Dermis lymphatic vessel endothelial cell (primary cell): Measurements from ENCODE around the gene OR5H6. TPM values are rescaled to one million over a fixed set of nuclear protein-coding genes. Genes with fewer than 3 reads are reported as not detected.

Experiments used
- total RNA-seq: library from RNA; depleted of rRNA; stranded (reverse); fragments of >200 nt; gene quantifications from 2 replicates; pipeline ENCODE4 v1.2.1, GENCODE V29; 2014

OR5H6 gene
- total RNA-seq, result not detected in 2 replicates

GRCh38 chr3:98263944-98264343 lies at the start of gene OR5H6:
OR5H6 (plus strand) TSS chr3:98264244; CDS start chr3:98264333, 89 bp downstream.

DNA sequence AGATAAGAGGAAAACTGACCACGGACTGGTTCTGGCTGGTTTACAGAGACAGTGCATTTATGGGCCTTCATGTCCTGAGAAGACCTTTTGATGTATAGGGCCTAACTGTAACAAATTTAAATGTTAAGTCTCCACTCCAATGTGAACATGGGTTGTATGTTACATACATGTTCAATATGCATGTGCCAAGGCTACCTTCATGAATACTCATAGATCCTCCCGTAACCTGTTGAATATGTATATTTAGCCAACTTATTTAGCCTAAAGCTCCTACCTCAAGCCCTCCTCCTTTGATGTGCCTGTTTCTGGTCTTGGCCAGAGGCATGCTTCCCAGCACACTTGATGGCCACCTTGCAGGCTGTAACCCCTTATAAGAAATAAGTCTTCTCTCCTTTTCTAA lies 18.2 kb downstream of the OR5H6 start, which contains the start of gene OR5H2:
Gene OR5H2, plus strand, starts transcription at position 301 of the 400 bp plus-strand sequence. CDS start 398 bp downstream, outside the sequence.

Other genes starting within 250 kb of the OR5H6 start
- gene GABRR3, start 228.9 kb upstream of the OR5H6 start, total RNA-seq, result not detected in 2 replicates
- gene OR5AC2, start 177.1 kb upstream of the OR5H6 start, total RNA-seq, result not detected in 2 replicates
- gene OR5H1, start 133.5 kb upstream of the OR5H6 start, total RNA-seq, result under 0.01 TPM in 1 of 2 replicates, not detected in the other
- gene OR5H14, start 116.8 kb upstream of the OR5H6 start, total RNA-seq, result not detected in 2 replicates
- gene OR5H15, start 97.5 kb upstream of the OR5H6 start, total RNA-seq, result not detected in 2 replicates
- not detected in 2 replicates for gene OR5H2, start 18.3 kb downstream of the OR5H6 start, total RNA-seq
- gene OR5K4, start 89.6 kb downstream of the OR5H6 start, total RNA-seq, result not detected in 2 replicates
- gene OR5K3, start 126.4 kb downstream of the OR5H6 start, total RNA-seq, result not detected in 2 replicates
- gene OR5K1, start 199.0 kb downstream of the OR5H6 start, total RNA-seq, result not detected in 2 replicates
- gene OR5K2, start 233.4 kb downstream of the OR5H6 start, total RNA-seq, result not detected in 2 replicates